ENCODE data around the gene IL36RN. TPM values are rescaled to one million over a fixed set of nuclear protein-coding genes. Genes with fewer than 3 reads are reported as not detected.

The IL36RN gene
- total RNA-seq, 1 experiment from 2014 or later, result not detected

DNA sequence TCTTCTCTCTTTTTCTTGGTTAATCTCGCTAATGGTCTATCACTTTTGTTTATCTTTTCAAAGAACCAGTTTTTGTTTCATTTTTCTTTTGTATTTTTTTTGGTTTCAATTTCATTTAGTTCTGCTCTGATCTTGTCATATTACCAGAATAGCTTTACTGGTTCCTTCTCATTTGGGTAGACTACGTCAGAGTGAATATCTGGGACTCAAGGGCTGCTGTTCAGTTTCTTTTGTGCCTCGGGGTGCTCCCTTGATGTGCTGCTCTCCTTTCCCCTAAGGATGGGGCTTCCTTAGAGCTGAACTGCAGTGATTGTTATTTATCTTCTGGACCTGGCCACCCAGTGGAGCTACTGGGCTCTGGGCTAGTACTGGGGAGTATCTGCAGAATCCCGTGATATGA, 39.0 kb downstream of the IL36RN start:
- H3K27me3 ChIP-seq (replicated peaks; ENCODE audit: insufficient read depth, low read depth, low read length, poor library complexity), result peaks cover 8% of the 10 kb centered on the region
- H3K9me3 ChIP-seq (ENCODE audit: low read depth, low read length, poor library complexity, severe bottlenecking), result no peaks in the 10 kb centered on the region
- H3K4me1 ChIP-seq (ENCODE audit: insufficient read depth, low read length, poor library complexity, severe bottlenecking), result no peaks in the 10 kb centered on the region
- no peaks in the 10 kb centered on the region for H3K36me3 ChIP-seq (ENCODE audit: insufficient read depth, low read length, poor library complexity, severe bottlenecking)
- H3K4me3 ChIP-seq (ENCODE audit: low read depth, low read length, poor library complexity, severe bottlenecking), result no peak overlapping the region
- no TSS peak for BruUV-seq (replicated peaks)
- no peak overlapping the region for H3K27ac ChIP-seq (ENCODE audit: low read depth, low read length, poor library complexity, severe bottlenecking)
- CTCF ChIA-PET, result no interaction called here
- TF ChIP-seq EZH2 (IDR thresholded peaks at IDR 0.05; ENCODE audit: borderline replicate concordance, low read depth, low read length, poor library complexity, severe bottlenecking), result no peak
- TF ChIP-seq, protein P1, sequence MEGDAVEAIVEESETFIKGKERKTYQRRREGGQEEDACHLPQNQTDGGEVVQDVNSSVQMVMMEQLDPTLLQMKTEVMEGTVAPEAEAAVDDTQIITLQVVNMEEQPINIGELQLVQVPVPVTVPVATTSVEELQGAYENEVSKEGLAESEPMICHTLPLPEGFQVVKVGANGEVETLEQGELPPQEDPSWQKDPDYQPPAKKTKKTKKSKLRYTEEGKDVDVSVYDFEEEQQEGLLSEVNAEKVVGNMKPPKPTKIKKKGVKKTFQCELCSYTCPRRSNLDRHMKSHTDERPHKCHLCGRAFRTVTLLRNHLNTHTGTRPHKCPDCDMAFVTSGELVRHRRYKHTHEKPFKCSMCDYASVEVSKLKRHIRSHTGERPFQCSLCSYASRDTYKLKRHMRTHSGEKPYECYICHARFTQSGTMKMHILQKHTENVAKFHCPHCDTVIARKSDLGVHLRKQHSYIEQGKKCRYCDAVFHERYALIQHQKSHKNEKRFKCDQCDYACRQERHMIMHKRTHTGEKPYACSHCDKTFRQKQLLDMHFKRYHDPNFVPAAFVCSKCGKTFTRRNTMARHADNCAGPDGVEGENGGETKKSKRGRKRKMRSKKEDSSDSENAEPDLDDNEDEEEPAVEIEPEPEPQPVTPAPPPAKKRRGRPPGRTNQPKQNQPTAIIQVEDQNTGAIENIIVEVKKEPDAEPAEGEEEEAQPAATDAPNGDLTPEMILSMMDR (conservative IDR thresholded peaks at IDR 0.05; ENCODE audit: low read depth, low read length), result no peak
- no peak for DNase-seq (ENCODE audit: low spot score)
- POLR2A ChIA-PET (ENCODE audit: low non-redundant PET), result no interaction called here
- intact Hi-C loops (cut with micrococcal nuclease; ENCODE audit: unreplicated experiment), result no loop called here

GRCh38 chr2:113098532-113098931, 39.5 kb downstream of the IL36RN start:
- TF ChIP-seq, protein P1 (conservative IDR thresholded peaks at IDR 0.05; ENCODE audit: low read depth, low read length), result no peak
- no peak for TF ChIP-seq EZH2 (IDR thresholded peaks at IDR 0.05; ENCODE audit: borderline replicate concordance, low read depth, low read length, poor library complexity, severe bottlenecking)
- Histone ChIP-seq H3K9me3 (ENCODE audit: low read depth, low read length, poor library complexity, severe bottlenecking) (no peaks in the 10 kb centered on the region), H3K4me3 (ENCODE audit: low read depth, low read length, poor library complexity, severe bottlenecking) (no peak overlapping the region), H3K27ac (ENCODE audit: low read depth, low read length, poor library complexity, severe bottlenecking) (no peak overlapping the region), H3K36me3 (ENCODE audit: insufficient read depth, low read length, poor library complexity, severe bottlenecking) (no peaks in the 10 kb centered on the region), H3K27me3 (replicated peaks; ENCODE audit: insufficient read depth, low read depth, low read length, poor library complexity) (peaks cover 8% of the 10 kb centered on the region), H3K4me1 (ENCODE audit: insufficient read depth, low read length, poor library complexity, severe bottlenecking) (no peaks in the 10 kb centered on the region)
- POLR2A ChIA-PET (ENCODE audit: low non-redundant PET), result no interaction called here
- CTCF ChIA-PET, result no interaction called here
- intact Hi-C loops (cut with micrococcal nuclease; ENCODE audit: unreplicated experiment), result no loop called here
- no peak for DNase-seq (ENCODE audit: low spot score)
- BruUV-seq (replicated peaks), result no TSS peak

GRCh38 chr2:113102133-113102532, 43.1 kb downstream of the IL36RN start:
- DNase-seq (ENCODE audit: low spot score), result no peak
- ChIA-PET CTCF (no interaction called here), POLR2A (ENCODE audit: low non-redundant PET) (no interaction called here)
- Histone ChIP-seq H3K27ac (ENCODE audit: low read depth, low read length, poor library complexity, severe bottlenecking) (no peak overlapping the region), H3K9me3 (ENCODE audit: low read depth, low read length, poor library complexity, severe bottlenecking) (no peaks in the 10 kb centered on the region), H3K4me1 (ENCODE audit: insufficient read depth, low read length, poor library complexity, severe bottlenecking) (no peaks in the 10 kb centered on the region), H3K4me3 (ENCODE audit: low read depth, low read length, poor library complexity, severe bottlenecking) (no peak overlapping the region), H3K36me3 (ENCODE audit: insufficient read depth, low read length, poor library complexity, severe bottlenecking) (no peaks in the 10 kb centered on the region), H3K27me3 (replicated peaks; ENCODE audit: insufficient read depth, low read depth, low read length, poor library complexity) (peaks cover 6% of the 10 kb centered on the region)
- intact Hi-C loops (cut with micrococcal nuclease; ENCODE audit: unreplicated experiment), result no loop called here
- no peak for TF ChIP-seq EZH2 (IDR thresholded peaks at IDR 0.05; ENCODE audit: borderline replicate concordance, low read depth, low read length, poor library complexity, severe bottlenecking)
- TF ChIP-seq, protein P1 (conservative IDR thresholded peaks at IDR 0.05; ENCODE audit: low read depth, low read length), result no peak
- no TSS peak for BruUV-seq (replicated peaks)

Data from A673 (cell line).